GM12801 (cell line): ENCODE measurements around the gene RFXAP.

Experiments used
- CTCF ChIP-seq: IDR thresholded peaks from one replicate; pipeline ENCODE4 v1.5.1; 2011; ENCODE audit warnings: control low read depth; ENCODE audit not compliant: insufficient read length; ENCODE audit errors: extremely low read depth

The RFXAP gene

GRCh38 chr13:36850790-36851438 lies 31.9 kb downstream of the RFXAP start:
- TF ChIP-seq CTCF = no peak

- no peak for TF ChIP-seq CTCF
Measured at GRCh38 chr13:36857253-36857652, 38.2 kb downstream of the RFXAP start.

DNA sequence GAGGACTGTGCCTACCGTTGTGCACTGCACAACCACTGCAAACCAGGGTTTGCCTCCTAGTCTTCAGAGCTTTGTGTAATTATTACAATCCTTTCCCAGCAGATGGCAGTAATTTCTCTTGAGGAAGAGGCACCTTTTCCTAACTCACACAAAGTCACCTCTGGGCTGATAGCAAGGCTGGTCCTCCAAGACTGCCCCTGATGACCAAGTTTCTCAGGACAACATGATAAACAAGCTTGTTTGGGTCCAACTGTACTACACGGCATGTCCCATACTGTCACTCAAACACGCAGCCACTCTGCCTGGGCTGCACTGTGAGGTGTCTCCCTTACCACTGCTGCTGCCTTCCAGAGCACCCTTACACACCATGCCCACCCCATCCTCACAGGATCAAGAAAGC lies 39.3 kb downstream of the RFXAP start:
- TF ChIP-seq CTCF = no peak

DNA sequence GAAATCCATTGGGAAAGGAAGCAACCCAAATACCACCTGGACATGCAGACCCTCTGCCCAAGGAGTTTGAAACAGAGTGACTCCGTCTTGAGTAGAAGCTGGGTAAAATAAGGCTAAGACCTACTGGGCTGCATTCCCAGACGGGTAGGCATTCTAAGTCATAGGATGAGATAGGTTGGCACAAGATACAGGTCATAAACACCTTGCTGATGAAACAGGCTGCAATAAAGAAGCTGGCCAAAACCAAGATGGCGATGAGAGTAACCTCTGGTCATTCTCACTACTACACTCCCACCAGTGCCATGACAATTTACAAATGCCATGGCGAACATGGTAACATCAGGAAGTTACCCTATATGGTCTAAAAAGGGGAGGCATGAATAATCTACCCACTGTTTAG lies 40.2 kb downstream of the RFXAP start:
- TF ChIP-seq CTCF = no peak

- no peak for TF ChIP-seq CTCF
Measured at GRCh38 chr13:36862002-36862685, 43.1 kb downstream of the RFXAP start.

- no peak for TF ChIP-seq CTCF
Measured at GRCh38 chr13:36862722-36863121, 43.7 kb downstream of the RFXAP start.

DNA sequence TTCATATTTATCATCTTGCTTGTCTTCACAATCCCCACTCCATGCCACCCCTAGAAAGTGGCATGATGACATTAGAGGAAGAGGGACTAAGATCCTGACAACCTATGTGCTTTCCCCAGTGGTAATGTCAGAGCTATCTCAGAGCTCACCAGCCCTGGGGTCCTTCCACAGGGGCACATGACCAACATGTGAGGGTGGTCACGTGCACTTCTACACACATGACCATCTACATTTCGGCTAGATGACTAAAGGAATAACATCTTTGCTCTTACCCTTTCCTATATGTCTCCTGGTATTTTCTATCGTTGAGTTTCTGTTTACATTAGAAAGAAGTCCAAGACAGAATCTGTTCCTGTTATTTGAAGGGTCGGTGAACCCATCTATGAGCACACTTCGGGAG lies 46.2 kb downstream of the RFXAP start:
- TF ChIP-seq CTCF = no peak
